Measurements from ENCODE around the gene TANC1. TPM values are rescaled to one million over a fixed set of nuclear protein-coding genes. Genes with fewer than 3 reads are reported as not detected.

TANC1 gene
- total RNA-seq, 1 experiment from 2014 or later = 2.5 TPM

DNA sequence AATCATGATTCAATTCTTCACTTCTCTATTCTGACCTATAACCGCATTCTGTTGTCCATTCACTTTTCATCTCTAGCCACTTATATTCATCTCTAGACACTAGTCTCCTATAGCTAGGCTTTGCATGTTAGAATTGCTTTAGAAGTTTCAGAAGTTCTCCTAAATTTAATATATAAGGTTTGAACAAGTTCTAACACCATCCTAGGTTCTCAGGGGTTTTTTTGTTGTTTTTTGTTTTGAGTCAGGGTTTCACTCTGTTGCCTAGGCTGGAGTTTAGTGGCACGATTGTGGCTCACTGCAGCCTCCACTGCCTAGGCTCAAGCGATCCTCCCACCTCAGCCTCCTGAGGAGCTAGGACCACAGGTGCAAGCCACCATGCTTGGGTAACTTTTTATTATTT lies 298.1 kb downstream of the TANC1 start:
- no peak overlapping the region for H3K27ac Mint-ChIP-seq
- H3K18ac ChIP-seq (ENCODE audit: insufficient read length, low read depth, low read length) = no peak overlapping the region
- H4K5ac ChIP-seq (ENCODE audit: insufficient read length, low read depth, low read length) = no peak overlapping the region
- no CpG with 5 or more reads among the region's 3 CpGs for WGBS (ENCODE audit: extremely low coverage, insufficient read length, low lambda C conversion rate)
- H2BK15ac ChIP-seq (ENCODE audit: low read depth, low read length) = no peak overlapping the region
- H3T11ph ChIP-seq (ENCODE audit: low read length) = no peak overlapping the region
- no peaks in the 10 kb centered on the region for H3K9me3 ChIP-seq (ENCODE audit: control insufficient read depth, low read depth, low read length)
- no peak overlapping the region for H2BK5ac ChIP-seq (ENCODE audit: insufficient read length, low read length)
- H3K27me3 Mint-ChIP-seq (ENCODE audit: low read depth) = no peaks in the 10 kb centered on the region
- no peaks in the 10 kb centered on the region for H3K79me1 ChIP-seq (ENCODE audit: insufficient read depth, low read depth, low read length, poor library complexity, severe bottlenecking)
- H2BK120ac ChIP-seq (ENCODE audit: low read depth, low read length, poor library complexity, severe bottlenecking) = no peak overlapping the region
- H2BK20ac ChIP-seq (ENCODE audit: low read depth, low read length, poor library complexity, severe bottlenecking) = no peak overlapping the region
- H3K23me2 ChIP-seq (ENCODE audit: insufficient read length, low read depth, low read length, poor library complexity, severe bottlenecking) = no peaks in the 10 kb centered on the region
- no peak overlapping the region for H3K56ac ChIP-seq (ENCODE audit: insufficient read length, low read depth, low read length)
- no peak for TF ChIP-seq CTCF (conservative IDR thresholded peaks at IDR 0.05)
- peaks cover 2% of the 10 kb centered on the region; the same call in 1 of the 2 replicates for H3K4me1 ChIP-seq (ENCODE audit: insufficient read depth, low read length)
- H3K14ac ChIP-seq (ENCODE audit: insufficient read depth, low read length) = no peak overlapping the region
- H3K4me2 ChIP-seq (ENCODE audit: insufficient read depth, insufficient read length, low read length) = no peak overlapping the region
- no peak overlapping the region for H2BK12ac ChIP-seq (ENCODE audit: insufficient read length, low read depth, low read length)
- H3K9me3 Mint-ChIP-seq = no peaks in the 10 kb centered on the region
- H4K8ac ChIP-seq (replicated peaks; ENCODE audit: insufficient read length, low read depth, low read length) = no peak overlapping the region
- no peaks in the 10 kb centered on the region for H3K79me2 ChIP-seq (ENCODE audit: insufficient read depth, low read length)
- H3K4me3 Mint-ChIP-seq = no peak overlapping the region
- peaks cover 3 to 6% (median 4%) of the 10 kb centered on the region in 3 experiments; a peak in 4 of 7 replicates for H3K36me3 Mint-ChIP-seq (ENCODE audit: insufficient read depth in 1 of 3, low read depth in 3 of 3)
- no peak overlapping the region for H2AK5ac ChIP-seq (ENCODE audit: insufficient read length, low read length)
- H3K27me3 ChIP-seq (ENCODE audit: insufficient read depth, low read length) = no peaks in the 10 kb centered on the region
- H2AFZ ChIP-seq (ENCODE audit: low read length) = no peak overlapping the region
- peaks cover 5 to 8% of the 10 kb centered on the region in 2 experiments for H3K4me1 Mint-ChIP-seq
- H3K9ac ChIP-seq (ENCODE audit: extremely low read depth, insufficient read length, low read length) = no peak overlapping the region
- no peak overlapping the region for H3K23ac ChIP-seq (ENCODE audit: insufficient read length, low read depth, low read length)
- no peak overlapping the region for H3K27ac ChIP-seq (ENCODE audit: insufficient read length, low read depth, low read length)
- H4K91ac ChIP-seq (ENCODE audit: insufficient read length, low read depth, low read length) = no peak overlapping the region
- no peak overlapping the region for H3K4ac ChIP-seq (ENCODE audit: low read depth, low read length)
- no peak for DNase-seq
- no peaks in the 10 kb centered on the region for H4K20me1 ChIP-seq (ENCODE audit: control insufficient read depth, insufficient read depth, insufficient read length)
